Measurements from ENCODE around the gene BTN2A1. TPM values are rescaled to one million over a fixed set of nuclear protein-coding genes. Genes with fewer than 3 reads are reported as not detected.

The BTN2A1 gene
- total and polyA plus RNA-seq, 2 of the 13 experiments (the other 11 are each of a cell fraction or from before 2014, with no cell fraction given), result 16.4 to 30.4 TPM

DNA sequence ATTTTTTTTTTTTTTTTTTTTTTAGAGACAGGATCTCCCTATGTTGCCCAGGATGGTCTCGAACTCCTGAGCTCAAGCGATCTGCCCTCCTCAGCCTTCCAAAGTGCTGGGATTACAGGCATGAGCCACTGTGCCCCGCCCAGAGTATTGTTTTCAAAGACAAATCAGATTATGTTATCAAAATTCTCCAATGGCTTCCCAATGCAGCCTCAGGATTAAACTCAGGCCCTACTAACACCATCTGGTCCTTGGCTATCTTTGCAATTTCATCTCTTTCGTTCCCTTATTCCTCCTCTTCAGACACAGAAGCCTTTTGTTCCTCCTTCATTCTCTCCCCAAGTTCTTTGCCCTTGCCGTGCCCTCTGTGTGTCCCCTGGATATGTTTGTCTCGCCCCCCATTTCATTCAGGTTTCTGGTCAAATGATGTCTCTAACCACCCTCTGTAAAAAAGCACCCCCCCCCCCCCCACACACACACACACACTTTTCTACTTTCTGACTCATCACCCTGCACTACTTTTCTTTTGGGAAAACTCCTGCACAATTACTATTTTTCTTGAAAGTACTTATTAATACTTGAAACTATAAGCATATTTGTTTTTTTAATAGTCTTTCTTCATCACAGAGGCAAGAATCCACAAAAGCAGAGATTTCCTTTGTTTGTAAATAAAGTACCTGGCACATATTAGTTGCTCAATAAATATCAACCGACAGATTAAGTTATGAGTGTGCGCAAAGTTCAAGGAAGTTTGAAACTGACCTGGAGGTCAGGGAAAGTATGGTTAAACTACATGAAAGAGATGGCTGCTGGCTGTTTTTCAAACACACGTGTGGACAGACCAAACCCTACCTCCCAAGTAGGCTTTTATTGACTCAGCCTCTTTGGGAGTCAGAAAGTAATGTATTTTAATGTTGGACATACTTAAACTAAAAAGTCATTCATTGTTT lies 59.0 kb downstream of the BTN2A1 start (continued):
- TF ChIP-seq AKAP8 (CRISPR knock-in tag; IDR thresholded peaks at IDR 0.05) (no peak), SNAPC2 (CRISPR knock-in tag; IDR thresholded peaks at IDR 0.05) (no peak), ZNF160 (CRISPR knock-in tag; IDR thresholded peaks at IDR 0.05) (no peak), HNRNPLL (IDR thresholded peaks at IDR 0.05; ENCODE audit: low read depth, low read length, poor library complexity, severe bottlenecking) (no peak), ZNF530 (CRISPR knock-in tag; IDR thresholded peaks at IDR 0.05; ENCODE audit: low read depth) (no peak), JUNB (CRISPR knock-in tag; IDR thresholded peaks at IDR 0.05; ENCODE audit: borderline replicate concordance) (no peak), ZSCAN22 (CRISPR knock-in tag; IDR thresholded peaks at IDR 0.05) (no peak), ARNT2 (CRISPR knock-in tag; IDR thresholded peaks at IDR 0.05; ENCODE audit: low read depth) (no peak), ZNF839 (CRISPR knock-in tag; IDR thresholded peaks at IDR 0.05; ENCODE audit: borderline replicate concordance) (no peak), ZNF790 (CRISPR knock-in tag; IDR thresholded peaks at IDR 0.05; ENCODE audit: borderline replicate concordance) (no peak), ZFP37 (CRISPR knock-in tag; IDR thresholded peaks at IDR 0.05; ENCODE audit: borderline replicate concordance) (no peak), ATM (IDR thresholded peaks at IDR 0.05; ENCODE audit: borderline replicate concordance) (no peak), IKZF4 (CRISPR knock-in tag; IDR thresholded peaks at IDR 0.05; ENCODE audit: borderline replicate concordance, low read depth, not compliant biosample characterization) (no peak), SMYD3 (CRISPR knock-in tag; IDR thresholded peaks at IDR 0.05) (no peak), ARID2 (CRISPR knock-in tag; IDR thresholded peaks at IDR 0.05; ENCODE audit: borderline replicate concordance) (no peak), ATF7 (IDR thresholded peaks at IDR 0.05) (no peak), ATF7 (CRISPR knock-in tag; IDR thresholded peaks at IDR 0.05) (no peak)
- TF ChIP-seq, protein P1, sequence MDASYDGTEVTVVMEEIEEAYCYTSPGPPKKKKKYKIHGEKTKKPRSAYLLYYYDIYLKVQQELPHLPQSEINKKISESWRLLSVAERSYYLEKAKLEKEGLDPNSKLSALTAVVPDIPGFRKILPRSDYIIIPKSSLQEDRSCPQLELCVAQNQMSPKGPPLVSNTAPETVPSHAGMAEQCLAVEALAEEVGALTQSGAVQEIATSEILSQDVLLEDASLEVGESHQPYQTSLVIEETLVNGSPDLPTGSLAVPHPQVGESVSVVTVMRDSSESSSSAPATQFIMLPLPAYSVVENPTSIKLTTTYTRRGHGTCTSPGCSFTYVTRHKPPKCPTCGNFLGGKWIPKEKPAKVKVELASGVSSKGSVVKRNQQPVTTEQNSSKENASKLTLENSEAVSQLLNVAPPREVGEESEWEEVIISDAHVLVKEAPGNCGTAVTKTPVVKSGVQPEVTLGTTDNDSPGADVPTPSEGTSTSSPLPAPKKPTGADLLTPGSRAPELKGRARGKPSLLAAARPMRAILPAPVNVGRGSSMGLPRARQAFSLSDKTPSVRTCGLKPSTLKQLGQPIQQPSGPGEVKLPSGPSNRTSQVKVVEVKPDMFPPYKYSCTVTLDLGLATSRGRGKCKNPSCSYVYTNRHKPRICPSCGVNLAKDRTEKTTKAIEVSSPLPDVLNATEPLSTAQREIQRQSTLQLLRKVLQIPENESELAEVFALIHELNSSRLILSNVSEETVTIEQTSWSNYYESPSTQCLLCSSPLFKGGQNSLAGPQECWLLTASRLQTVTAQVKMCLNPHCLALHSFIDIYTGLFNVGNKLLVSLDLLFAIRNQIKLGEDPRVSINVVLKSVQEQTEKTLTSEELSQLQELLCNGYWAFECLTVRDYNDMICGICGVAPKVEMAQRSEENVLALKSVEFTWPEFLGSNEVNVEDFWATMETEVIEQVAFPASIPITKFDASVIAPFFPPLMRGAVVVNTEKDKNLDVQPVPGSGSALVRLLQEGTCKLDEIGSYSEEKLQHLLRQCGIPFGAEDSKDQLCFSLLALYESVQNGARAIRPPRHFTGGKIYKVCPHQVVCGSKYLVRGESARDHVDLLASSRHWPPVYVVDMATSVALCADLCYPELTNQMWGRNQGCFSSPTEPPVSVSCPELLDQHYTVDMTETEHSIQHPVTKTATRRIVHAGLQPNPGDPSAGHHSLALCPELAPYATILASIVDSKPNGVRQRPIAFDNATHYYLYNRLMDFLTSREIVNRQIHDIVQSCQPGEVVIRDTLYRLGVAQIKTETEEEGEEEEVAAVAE (CRISPR knock-in tag; IDR thresholded peaks at IDR 0.05; ENCODE audit: borderline replicate concordance), result no peak
- TF ChIP-seq, protein P2, sequence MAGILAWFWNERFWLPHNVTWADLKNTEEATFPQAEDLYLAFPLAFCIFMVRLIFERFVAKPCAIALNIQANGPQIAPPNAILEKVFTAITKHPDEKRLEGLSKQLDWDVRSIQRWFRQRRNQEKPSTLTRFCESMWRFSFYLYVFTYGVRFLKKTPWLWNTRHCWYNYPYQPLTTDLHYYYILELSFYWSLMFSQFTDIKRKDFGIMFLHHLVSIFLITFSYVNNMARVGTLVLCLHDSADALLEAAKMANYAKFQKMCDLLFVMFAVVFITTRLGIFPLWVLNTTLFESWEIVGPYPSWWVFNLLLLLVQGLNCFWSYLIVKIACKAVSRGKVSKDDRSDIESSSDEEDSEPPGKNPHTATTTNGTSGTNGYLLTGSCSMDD (CRISPR knock-in tag; IDR thresholded peaks at IDR 0.05), result no peak
- TF ChIP-seq, protein P3, sequence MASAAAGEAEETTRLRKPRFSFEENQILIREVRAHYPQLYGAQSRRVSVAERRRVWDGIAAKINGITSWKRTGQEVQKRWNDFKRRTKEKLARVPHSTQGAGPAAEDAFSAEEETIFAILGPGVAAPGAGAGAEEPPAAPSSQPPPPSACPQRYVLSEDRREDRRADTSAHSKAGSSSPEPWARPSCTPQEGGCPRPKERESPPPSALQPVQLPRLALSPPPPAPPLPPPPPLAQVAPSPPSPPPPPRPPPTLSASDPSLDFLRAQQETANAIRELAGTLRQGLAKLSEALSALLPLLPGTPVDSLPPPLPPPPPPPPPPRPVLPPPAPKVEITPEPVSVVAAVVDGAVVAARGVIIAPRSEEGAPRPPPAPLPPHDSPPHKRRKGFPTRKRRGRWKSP (CRISPR knock-in tag; IDR thresholded peaks at IDR 0.05), result no peak; the same call in 1 of the 2 replicates
- TF ChIP-seq, protein P4, sequence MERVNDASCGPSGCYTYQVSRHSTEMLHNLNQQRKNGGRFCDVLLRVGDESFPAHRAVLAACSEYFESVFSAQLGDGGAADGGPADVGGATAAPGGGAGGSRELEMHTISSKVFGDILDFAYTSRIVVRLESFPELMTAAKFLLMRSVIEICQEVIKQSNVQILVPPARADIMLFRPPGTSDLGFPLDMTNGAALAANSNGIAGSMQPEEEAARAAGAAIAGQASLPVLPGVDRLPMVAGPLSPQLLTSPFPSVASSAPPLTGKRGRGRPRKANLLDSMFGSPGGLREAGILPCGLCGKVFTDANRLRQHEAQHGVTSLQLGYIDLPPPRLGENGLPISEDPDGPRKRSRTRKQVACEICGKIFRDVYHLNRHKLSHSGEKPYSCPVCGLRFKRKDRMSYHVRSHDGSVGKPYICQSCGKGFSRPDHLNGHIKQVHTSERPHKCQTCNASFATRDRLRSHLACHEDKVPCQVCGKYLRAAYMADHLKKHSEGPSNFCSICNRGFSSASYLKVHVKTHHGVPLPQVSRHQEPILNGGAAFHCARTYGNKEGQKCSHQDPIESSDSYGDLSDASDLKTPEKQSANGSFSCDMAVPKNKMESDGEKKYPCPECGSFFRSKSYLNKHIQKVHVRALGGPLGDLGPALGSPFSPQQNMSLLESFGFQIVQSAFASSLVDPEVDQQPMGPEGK (CRISPR knock-in tag; IDR thresholded peaks at IDR 0.05), result 0 out of 2 replicates have a peak, but pooled peaks have one; percentile 18
